GM19468 (cell line): Measurements from ENCODE around the gene AQP6.

Source experiments
- ATAC-seq: cut with Tn5 transposase; IDR thresholded peaks from one replicate; pipeline ENCODE4 v1.9.1; 2021; ENCODE audit warnings: mild to moderate bottlenecking, moderate library complexity, moderate number of reproducible peaks; ENCODE audit not compliant: unreplicated experiment; ENCODE audit errors: extremely low read depth

AQP6 gene, protein sequence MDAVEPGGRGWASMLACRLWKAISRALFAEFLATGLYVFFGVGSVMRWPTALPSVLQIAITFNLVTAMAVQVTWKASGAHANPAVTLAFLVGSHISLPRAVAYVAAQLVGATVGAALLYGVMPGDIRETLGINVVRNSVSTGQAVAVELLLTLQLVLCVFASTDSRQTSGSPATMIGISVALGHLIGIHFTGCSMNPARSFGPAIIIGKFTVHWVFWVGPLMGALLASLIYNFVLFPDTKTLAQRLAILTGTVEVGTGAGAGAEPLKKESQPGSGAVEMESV

DNA sequence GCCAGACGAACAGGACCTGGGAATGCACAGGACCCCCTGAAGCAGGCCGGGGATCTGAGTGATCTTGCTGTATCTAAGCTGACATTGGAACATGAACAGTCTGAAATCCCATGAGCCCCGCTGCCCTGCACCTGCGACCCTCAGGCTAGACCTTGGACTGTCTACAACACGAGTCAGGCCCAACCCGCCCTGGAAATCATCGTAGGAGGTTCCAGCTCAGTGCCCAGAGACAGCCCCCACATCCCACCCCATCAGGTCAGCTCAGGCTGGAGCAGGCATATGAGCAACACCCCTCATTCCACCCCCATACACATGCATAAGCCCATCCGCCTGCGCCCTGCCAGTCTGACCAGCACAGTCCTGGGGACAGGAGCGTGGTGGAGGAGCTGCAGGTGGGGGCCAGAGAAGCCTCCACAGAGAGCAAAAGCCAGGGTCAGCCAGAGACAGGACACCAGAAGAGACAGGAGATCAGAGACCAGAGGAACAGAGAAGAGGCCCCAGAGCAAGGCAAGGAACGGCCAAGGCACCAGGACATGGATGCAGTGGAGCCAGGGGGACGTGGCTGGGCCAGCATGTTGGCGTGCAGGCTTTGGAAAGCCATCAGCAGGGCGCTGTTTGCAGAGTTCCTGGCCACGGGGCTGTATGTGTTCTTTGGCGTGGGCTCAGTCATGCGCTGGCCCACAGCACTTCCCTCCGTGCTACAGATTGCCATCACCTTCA lies at the start of gene AQP6:
TSS of gene AQP6 (plus strand) at position 307 of the 720 bp plus-strand sequence. CDS start at position 534, 227 bp downstream.
- no peak for ATAC-seq

DNA sequence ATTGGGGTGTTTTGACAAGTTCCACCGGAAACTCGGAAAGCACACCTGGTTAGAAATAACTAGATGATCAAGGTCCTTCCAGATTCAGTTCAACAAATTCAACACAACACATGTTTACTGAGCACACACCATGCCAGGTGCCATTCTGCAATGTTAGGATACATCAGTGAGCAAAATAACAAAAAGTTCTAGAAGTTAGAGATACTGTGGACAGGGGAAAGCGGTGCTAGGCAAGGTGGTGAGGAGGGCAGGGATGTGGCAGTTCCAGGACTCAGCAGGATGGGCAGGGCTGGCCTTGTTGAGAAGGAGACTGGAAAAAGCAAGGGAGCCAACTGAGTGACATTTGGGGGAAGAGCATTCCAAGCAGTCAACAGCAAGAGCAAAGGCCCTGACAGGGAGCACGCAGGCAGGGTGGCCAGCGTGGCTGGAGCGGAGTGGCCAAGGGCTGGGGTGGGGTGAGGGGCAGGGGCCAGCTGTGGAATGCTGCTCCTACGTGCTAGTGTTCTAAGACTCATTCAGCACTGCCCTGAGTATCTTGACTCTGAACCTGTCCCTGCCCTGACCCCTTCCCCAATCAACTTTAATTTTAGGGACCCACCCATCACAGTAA lies 49.6 kb upstream of the AQP6 start:
- no peak for ATAC-seq

GRCh38 chr12:49923880-49924556 lies 48.7 kb upstream of the AQP6 start:
- ATAC-seq = no peak

DNA sequence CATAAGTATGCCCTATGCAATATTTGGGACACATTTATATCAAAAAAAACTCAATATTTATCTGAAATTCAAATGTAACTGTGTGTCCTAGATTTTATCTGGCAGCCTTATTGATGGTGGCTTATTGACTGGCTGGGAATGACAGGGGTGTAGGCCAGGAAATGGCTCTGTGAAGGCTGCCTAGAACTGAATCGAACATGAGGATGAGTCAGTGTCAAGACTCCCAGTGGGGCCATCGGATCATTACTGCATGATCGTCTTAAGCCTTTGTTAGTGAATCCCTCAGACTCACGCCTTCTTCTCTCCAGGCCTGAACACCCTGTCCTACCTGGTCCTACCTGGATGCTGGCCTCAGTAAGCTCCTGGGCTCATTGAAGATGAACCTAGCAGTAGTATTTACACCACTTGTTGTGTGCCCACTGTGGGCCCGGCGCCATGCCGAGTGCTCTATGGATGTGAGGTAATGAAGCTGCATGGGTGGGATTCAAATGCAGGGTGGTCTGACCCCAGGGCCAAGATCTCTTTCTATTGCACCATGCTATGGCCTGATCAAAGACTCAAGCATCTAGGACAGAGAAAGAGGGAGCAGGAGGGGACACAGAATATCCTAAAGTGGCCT lies 48.0 kb upstream of the AQP6 start:
- ATAC-seq = no peak

- ATAC-seq = no peak
Measured at GRCh38 chr12:49925433-49926204, 47.1 kb upstream of the AQP6 start.

GRCh38 chr12:49928471-49928870 lies 44.3 kb upstream of the AQP6 start:
- ATAC-seq = no peak

DNA sequence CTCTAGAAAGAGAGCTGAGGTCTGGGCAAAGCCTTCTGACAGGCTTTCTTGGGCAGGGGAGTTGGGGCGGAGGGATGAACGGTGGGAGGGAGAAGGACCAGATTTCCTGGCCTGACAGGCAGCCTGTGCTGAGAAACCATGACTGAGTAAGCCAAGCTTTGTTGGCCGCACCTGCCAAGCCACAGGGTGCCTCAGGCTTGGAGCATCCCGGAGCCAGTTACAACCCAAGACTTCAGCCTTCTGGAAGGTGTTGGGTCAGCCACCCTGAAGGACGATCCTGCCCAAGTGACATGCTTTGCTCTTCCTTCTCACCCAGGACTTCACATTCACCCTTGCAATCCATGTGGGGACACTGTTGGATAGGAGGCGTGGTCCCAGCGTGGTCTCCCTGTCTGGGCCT lies 43.2 kb upstream of the AQP6 start:
- no peak for ATAC-seq

GRCh38 chr12:49930515-49931288 lies 42.0 kb upstream of the AQP6 start:
- ATAC-seq = no peak

DNA sequence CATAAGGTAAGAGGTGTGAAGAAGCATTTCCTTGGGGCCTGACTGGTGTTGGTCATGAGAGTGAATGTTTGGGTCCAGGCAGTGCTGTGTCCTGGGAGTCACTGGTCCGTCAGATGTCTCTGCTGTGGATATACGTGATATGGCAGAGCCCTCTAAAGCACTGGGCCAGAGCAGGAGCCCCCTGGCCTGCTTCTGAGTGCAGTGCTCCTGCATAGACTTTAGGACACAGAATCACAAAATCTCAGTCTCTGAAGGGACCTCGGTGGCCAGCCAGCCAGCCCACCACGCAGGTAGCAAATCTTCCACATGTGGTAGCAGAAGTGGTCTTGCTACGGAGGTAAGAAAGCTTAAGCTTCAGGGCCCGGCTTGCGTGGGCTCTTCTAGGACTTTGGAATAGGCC lies 40.7 kb upstream of the AQP6 start:
- no peak for ATAC-seq

GRCh38 chr12:49932533-49933130 lies 40.1 kb upstream of the AQP6 start:
- ATAC-seq = no peak

- ATAC-seq = no peak
Measured at GRCh38 chr12:49933796-49934195, 39.0 kb upstream of the AQP6 start.

DNA sequence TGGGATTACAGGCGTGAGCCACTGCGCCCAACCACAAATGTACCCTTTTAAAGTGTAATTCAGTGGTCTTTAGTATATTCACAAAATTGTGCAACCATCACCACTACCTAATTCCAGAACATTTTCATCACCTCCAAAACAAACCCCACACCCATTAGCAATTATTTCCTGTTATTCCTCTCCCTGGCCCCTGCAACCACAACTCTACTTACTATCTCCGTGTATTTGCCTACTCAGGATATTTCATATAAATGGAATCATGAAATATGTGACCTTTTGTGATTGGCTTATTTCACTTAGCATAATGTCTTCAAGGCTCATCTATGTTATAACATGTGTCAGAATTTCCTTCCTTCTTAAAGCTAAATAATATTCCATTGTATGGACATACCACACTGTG lies 38.2 kb upstream of the AQP6 start:
- no peak for ATAC-seq

GRCh38 chr12:49936925-49937324 lies 35.8 kb upstream of the AQP6 start:
- no peak for ATAC-seq

- ATAC-seq = no peak
Measured at GRCh38 chr12:49937639-49938300, 35.0 kb upstream of the AQP6 start.

DNA sequence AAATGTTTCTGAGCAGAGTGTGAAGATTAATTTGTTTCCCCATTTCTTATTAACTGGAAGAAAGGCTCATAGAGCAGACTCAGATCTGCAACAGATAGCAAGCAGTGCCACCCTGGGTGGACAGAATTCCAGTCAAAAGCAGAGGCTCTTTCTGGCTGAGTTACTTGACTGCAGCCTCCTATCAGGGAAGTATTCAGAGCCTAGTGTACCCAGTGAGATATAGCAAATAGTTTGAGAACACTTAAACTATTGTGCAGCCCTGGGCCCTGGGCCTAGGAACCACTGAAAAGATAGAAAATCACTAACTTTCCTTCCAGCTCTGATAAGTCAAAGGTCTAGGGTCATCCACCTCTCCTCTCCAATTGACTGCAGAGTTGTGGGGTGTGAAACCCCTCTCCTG lies 33.4 kb upstream of the AQP6 start:
- ATAC-seq = no peak

DNA sequence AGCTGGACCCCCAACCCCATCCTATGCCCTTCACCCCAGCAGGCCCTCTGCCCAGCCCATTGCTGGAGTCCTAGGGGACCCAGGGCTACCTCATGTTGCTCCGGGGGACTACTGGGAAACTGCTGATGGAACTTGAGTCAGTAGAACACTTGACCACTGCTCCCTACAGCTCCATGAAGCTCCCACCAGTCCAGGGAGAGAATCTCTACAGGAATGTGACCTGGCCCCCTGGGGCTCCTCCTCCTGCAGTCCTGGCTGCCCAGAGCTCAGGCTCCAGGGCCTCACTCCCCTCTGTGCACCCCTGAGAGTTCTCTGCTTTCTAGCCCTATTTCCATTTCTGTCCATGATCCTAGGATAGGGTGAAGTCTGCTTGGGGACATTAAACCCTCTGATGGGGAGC lies 33.0 kb upstream of the AQP6 start:
- no peak for ATAC-seq

- ATAC-seq = no peak
Measured at GRCh38 chr12:49941556-49942511, 30.9 kb upstream of the AQP6 start.
